HG02943 (cell line): ENCODE measurements around the gene SDF4.

Experiments used
- ATAC-seq: cut with Tn5 transposase; IDR thresholded peaks from one replicate; pipeline ENCODE4 v1.9.1; 2021; ENCODE audit warnings: mild to moderate bottlenecking, low read depth, moderate library complexity; ENCODE audit not compliant: unreplicated experiment

The SDF4 gene

GRCh38 chr1:1171161-1171545 lies 60.6 kb downstream of the SDF4 start:
- no peak for ATAC-seq

DNA sequence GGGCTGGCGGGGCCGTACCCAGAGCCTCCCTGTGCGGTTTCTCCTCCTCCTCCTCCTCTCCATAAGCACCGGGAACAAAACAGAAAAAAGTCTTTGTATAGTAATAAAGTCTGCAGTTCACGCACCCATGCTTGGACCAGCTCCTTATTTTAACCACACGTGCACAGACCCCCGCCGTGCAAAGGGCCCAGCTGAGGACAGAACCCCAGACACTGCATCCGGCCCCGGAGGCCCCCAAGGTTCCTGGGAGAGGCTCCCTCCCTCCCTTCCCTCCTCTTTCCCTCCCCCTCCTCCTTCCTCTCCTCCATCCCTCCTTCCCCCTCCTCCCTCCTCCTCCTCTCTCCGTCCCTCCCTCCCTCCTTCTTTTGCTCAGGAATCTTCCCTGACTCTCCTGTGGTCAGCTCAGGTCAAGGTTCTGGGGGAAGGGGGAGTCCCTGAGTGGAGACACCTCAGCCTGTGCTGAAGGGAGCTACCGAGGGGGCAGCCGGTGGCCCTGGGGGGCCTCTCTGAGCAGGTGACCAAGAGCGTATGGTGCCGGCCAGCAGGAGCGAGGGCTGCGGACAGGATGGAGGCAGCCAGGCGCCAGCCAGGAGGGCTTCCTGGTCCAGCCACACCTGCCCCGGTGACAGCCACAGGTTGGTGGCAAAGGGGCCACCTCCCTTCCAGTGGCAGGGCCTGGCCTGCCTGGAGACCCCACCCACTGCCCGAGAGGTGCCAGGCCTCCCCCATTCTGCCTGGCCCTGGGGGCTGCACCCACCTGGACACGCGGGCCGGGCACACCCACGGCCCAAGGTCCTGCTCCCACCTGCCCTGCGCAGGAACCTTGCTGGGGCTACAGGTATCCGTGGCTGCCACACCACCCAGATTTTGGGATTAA lies 61.3 kb downstream of the SDF4 start:
- no peak for ATAC-seq

- no peak for ATAC-seq
Observed at GRCh38 chr1:1169429-1170214, 62.2 kb downstream of the SDF4 start.

- no peak for ATAC-seq
Observed at GRCh38 chr1:1168451-1169411, 63.1 kb downstream of the SDF4 start.

DNA sequence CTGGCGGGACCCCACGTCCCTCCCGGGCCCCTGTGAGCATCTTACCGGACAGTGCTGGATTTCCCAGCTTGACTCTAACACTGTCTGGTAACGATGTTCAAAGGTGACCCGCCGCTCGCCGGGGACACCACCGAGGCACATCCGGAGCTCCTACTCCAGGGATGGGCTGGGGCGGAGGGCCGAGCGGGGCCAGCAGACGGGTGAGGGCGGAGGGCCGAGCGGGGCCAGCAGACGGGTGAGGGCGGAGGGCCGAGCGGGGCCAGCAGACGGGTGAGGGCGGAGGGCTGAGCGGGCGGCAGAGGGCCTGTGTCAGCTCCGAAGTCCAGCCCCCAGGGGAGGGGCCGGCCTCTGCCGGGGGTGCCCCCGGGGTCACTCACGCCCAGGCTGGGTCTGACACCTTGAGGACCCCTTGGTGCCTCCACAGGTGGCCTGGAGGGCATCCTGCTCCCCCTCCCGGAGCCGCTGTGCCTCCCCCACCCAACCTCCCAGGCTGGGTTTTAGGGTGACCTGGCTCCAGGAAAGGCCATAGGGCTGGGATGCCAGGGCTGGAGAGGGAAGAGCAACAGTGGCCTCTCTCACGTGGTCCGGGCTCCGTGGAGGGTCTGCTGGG lies 63.9 kb downstream of the SDF4 start:
- ATAC-seq, result no peak

- no peak for ATAC-seq
Observed at GRCh38 chr1:1167398-1167821, 64.4 kb downstream of the SDF4 start.
